GM21381 (cell line): ENCODE data around the gene ZDHHC8.
"Not testable (repeated sequence)": the region's sequence is repeated elsewhere in the genome, so short reads cannot be mapped to it uniquely, and the experiment has no call there.

Source experiments
- ATAC-seq: cut with Tn5 transposase; IDR thresholded peaks from one replicate; pipeline ENCODE4 v1.9.1; 2021; ENCODE audit warnings: mild to moderate bottlenecking, moderate library complexity; ENCODE audit not compliant: unreplicated experiment

ZDHHC8 gene

GRCh38 chr22:20157430-20158183 lies 26.0 kb downstream of the ZDHHC8 start:
- ATAC-seq, result no peak

- ATAC-seq, result no peak
These were observed 26.9 kb downstream of the ZDHHC8 start for GRCh38 chr22:20158391-20159036.

- no peak for ATAC-seq
These were observed 27.5 kb downstream of the ZDHHC8 start for GRCh38 chr22:20159076-20159475.

GRCh38 chr22:20159531-20159930 lies 27.9 kb downstream of the ZDHHC8 start:
- not testable (repeated sequence) for ATAC-seq

- no peak for ATAC-seq
These were observed 28.4 kb downstream of the ZDHHC8 start for GRCh38 chr22:20160041-20160440.

GRCh38 chr22:20164863-20165262 lies 33.3 kb downstream of the ZDHHC8 start:
- no peak for ATAC-seq

- ATAC-seq, result no peak
These were observed 33.8 kb downstream of the ZDHHC8 start for GRCh38 chr22:20165421-20165820.

- no peak for ATAC-seq
These were observed 34.3 kb downstream of the ZDHHC8 start for GRCh38 chr22:20165913-20166312.

- no peak for ATAC-seq
These were observed 35.1 kb downstream of the ZDHHC8 start for GRCh38 chr22:20166703-20167102.

- ATAC-seq, result no peak
These were observed 36.2 kb downstream of the ZDHHC8 start for GRCh38 chr22:20167643-20168322.

- no peak for ATAC-seq
These were observed 37.7 kb downstream of the ZDHHC8 start for GRCh38 chr22:20169253-20169822.

- ATAC-seq, result no peak
These were observed 38.6 kb downstream of the ZDHHC8 start for GRCh38 chr22:20170170-20170569.

GRCh38 chr22:20171288-20172140 lies 39.9 kb downstream of the ZDHHC8 start:
- ATAC-seq, result no peak

GRCh38 chr22:20172141-20172613 lies 40.6 kb downstream of the ZDHHC8 start:
- ATAC-seq, result no peak

- no peak for ATAC-seq
These were observed 41.6 kb downstream of the ZDHHC8 start for GRCh38 chr22:20173246-20173645.

GRCh38 chr22:20173772-20174171 lies 42.2 kb downstream of the ZDHHC8 start:
- no peak for ATAC-seq

GRCh38 chr22:20174785-20175596 lies 43.4 kb downstream of the ZDHHC8 start:
- ATAC-seq, result no peak

GRCh38 chr22:20175597-20175900 lies 43.9 kb downstream of the ZDHHC8 start:
- ATAC-seq, result no peak

GRCh38 chr22:20176421-20177085 lies 44.9 kb downstream of the ZDHHC8 start:
- no peak for ATAC-seq
